HEK293 (cell line): ENCODE measurements around the gene ZNF593.

Source experiments
- SP2 ChIP-seq: fragments of 450-650 bp; formaldehyde crosslinking; IDR thresholded peaks from 2 replicates; pipeline ENCODE4 v1.5.1; 2016; ENCODE audit warnings: missing biosample characterization, missing genetic modification characterization
- TRIM28 ChIP-seq: IDR thresholded peaks from 2 replicates; pipeline ENCODE4 v1.6.1; 2011; ENCODE audit warnings: low read length, control low read depth, borderline replicate concordance
- TF ChIP-seq, protein P1 (sequence below): fragments of 450-650 bp; formaldehyde crosslinking; IDR thresholded peaks from 2 replicates; pipeline ENCODE4 v1.5.1; 2016; ENCODE audit warnings: missing biosample characterization, missing genetic modification characterization
- TF ChIP-seq, protein P2 (sequence below): fragments of 450-650 bp; formaldehyde crosslinking; IDR thresholded peaks from 2 replicates; pipeline ENCODE4 v1.5.1; 2016; ENCODE audit warnings: missing biosample characterization, missing genetic modification characterization
- TF ChIP-seq, protein P3 (sequence below): fragments of 450-650 bp; formaldehyde crosslinking; IDR thresholded peaks from 2 replicates; pipeline ENCODE4 v1.5.1; 2017; ENCODE audit warnings: missing biosample characterization, mild to moderate bottlenecking, missing genetic modification characterization, moderate library complexity

DNA sequence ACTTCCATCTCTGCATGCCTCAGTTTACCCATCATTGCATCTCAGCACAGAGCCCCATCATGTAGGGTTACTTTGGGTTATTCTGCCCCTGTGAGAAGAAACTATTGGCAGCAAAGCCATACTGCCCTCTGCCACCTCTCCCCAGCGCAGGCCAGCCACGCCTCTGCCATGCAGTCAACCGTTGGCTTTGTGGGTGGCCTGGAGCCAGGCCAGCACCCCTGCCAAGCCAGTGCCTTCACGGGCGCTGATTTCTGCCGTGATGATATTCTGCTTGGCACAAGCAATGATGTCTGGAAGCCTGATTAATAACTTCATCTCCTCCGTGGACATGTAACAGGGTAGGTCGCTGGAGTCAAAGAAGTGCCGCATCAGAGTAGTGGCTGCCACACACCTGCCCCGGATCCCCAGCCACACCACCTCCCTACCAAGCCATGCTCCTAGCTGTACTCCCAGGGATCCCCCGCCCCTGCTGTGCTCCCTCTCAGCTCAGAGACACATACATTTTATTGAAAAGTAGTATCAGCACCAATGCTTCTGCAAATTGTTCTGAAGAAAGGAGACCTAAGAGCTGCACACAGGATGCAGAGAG is 49.3 kb downstream of the ZNF593 start:
- TF ChIP-seq, protein P1, sequence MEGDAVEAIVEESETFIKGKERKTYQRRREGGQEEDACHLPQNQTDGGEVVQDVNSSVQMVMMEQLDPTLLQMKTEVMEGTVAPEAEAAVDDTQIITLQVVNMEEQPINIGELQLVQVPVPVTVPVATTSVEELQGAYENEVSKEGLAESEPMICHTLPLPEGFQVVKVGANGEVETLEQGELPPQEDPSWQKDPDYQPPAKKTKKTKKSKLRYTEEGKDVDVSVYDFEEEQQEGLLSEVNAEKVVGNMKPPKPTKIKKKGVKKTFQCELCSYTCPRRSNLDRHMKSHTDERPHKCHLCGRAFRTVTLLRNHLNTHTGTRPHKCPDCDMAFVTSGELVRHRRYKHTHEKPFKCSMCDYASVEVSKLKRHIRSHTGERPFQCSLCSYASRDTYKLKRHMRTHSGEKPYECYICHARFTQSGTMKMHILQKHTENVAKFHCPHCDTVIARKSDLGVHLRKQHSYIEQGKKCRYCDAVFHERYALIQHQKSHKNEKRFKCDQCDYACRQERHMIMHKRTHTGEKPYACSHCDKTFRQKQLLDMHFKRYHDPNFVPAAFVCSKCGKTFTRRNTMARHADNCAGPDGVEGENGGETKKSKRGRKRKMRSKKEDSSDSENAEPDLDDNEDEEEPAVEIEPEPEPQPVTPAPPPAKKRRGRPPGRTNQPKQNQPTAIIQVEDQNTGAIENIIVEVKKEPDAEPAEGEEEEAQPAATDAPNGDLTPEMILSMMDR (tag by site-specific recombination), result no peak
- no peak for TF ChIP-seq SP2 (tag by site-specific recombination)
- TF ChIP-seq, protein P2, sequence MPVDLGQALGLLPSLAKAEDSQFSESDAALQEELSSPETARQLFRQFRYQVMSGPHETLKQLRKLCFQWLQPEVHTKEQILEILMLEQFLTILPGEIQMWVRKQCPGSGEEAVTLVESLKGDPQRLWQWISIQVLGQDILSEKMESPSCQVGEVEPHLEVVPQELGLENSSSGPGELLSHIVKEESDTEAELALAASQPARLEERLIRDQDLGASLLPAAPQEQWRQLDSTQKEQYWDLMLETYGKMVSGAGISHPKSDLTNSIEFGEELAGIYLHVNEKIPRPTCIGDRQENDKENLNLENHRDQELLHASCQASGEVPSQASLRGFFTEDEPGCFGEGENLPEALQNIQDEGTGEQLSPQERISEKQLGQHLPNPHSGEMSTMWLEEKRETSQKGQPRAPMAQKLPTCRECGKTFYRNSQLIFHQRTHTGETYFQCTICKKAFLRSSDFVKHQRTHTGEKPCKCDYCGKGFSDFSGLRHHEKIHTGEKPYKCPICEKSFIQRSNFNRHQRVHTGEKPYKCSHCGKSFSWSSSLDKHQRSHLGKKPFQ, result no peak
- TF ChIP-seq TRIM28, result no peak
- TF ChIP-seq, protein P3, sequence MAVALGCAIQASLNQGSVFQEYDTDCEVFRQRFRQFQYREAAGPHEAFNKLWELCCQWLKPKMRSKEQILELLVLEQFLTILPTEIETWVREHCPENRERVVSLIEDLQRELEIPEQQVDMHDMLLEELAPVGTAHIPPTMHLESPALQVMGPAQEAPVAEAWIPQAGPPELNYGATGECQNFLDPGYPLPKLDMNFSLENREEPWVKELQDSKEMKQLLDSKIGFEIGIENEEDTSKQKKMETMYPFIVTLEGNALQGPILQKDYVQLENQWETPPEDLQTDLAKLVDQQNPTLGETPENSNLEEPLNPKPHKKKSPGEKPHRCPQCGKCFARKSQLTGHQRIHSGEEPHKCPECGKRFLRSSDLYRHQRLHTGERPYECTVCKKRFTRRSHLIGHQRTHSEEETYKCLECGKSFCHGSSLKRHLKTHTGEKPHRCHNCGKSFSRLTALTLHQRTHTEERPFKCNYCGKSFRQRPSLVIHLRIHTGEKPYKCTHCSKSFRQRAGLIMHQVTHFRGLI (tag by site-specific recombination), result no peak
